Mesenchymal stem cell (in vitro differentiated cells and primary cell): ENCODE measurements around the gene USP5.
A peak's percentile ranks its signal among the peaks of the same experiment; 100 is the strongest.
"Not testable (repeated sequence)": the region's sequence is repeated elsewhere in the genome, so short reads cannot be mapped to it uniquely, and the experiment has no call there.

ENCODE experiments used
- DNase-seq: peaks from one replicate; pipeline ENCODE4 v3.0.0-alpha.2; 2013
- H2AFZ ChIP-seq: one replicate; pipeline ENCODE4 v1.6.1; 2013; ENCODE audit warnings: low read depth, mild to moderate bottlenecking, control low read depth, inconsistent platforms, low read length, moderate library complexity
- H2AK5ac ChIP-seq: 2 replicates; pipeline ENCODE4 v1.6.1; 2013; ENCODE audit warnings: low read length, moderate library complexity, mild to moderate bottlenecking, inconsistent platforms; ENCODE audit not compliant: severe bottlenecking
- H2BK120ac ChIP-seq: one replicate; pipeline ENCODE4 v1.6.1; 2013; ENCODE audit warnings: low read depth, mild to moderate bottlenecking, inconsistent platforms, low read length, moderate library complexity
- H2BK12ac ChIP-seq, 2 experiments: one replicate each; pipeline ENCODE4 v1.6.1; 2013; ENCODE audit warnings: inconsistent platforms in 2 of 2, low read length in 2 of 2, mild to moderate bottlenecking in 2 of 2, moderate library complexity in 2 of 2, control low read depth in 1 of 2
- H2BK15ac ChIP-seq: one replicate; pipeline ENCODE4 v1.6.1; 2013; ENCODE audit warnings: mild to moderate bottlenecking, low read depth, inconsistent platforms; ENCODE audit not compliant: poor library complexity, severe bottlenecking
- H2BK5ac ChIP-seq: 2 replicates; pipeline ENCODE4 v1.6.1; 2013; ENCODE audit warnings: low read depth, mild to moderate bottlenecking, low read length, control low read depth, inconsistent platforms; ENCODE audit not compliant: poor library complexity, severe bottlenecking
- H3K14ac ChIP-seq, 2 experiments: one replicate each; pipeline ENCODE4 v1.6.1; 2013; ENCODE audit warnings: inconsistent platforms in 2 of 2, low read length in 2 of 2, control low read depth in 1 of 2, mild to moderate bottlenecking in 1 of 2, moderate library complexity in 1 of 2
- H3K18ac ChIP-seq, 2 experiments: one replicate each; pipeline ENCODE4 v1.6.1; 2013; ENCODE audit warnings: inconsistent platforms in 2 of 2, low read length in 2 of 2, control low read depth in 1 of 2, low read depth in 1 of 2, mild to moderate bottlenecking in 1 of 2
- H3K23ac ChIP-seq, 2 experiments: one replicate each; pipeline ENCODE4 v1.6.1; 2013; ENCODE audit warnings: inconsistent platforms in 2 of 2, low read length in 2 of 2, mild to moderate bottlenecking in 2 of 2, moderate library complexity in 2 of 2, control low read depth in 1 of 2
- H3K27ac ChIP-seq: 2 replicates; pipeline ENCODE4 v1.5.1; 2013; ENCODE audit warnings: mild to moderate bottlenecking, moderate library complexity, low read length, control low read depth, inconsistent platforms; ENCODE audit not compliant: poor library complexity, severe bottlenecking
- H3K27me3 ChIP-seq, 2 experiments: 2 replicates each; pipeline versions ENCODE4 v1.6.1 to v1.7.0; 2013; ENCODE audit warnings: low read length in 2 of 2, mild to moderate bottlenecking in 2 of 2, moderate library complexity in 2 of 2, control low read depth in 1 of 2, inconsistent platforms in 1 of 2; ENCODE audit not compliant: control insufficient read depth in 1 of 2, insufficient read depth in 1 of 2
- H3K36me3 ChIP-seq, 2 experiments: 2 replicates each; pipeline versions ENCODE4 v1.6.1 to v1.7.0; 2013; ENCODE audit warnings: low read length in 2 of 2, control low read depth in 1 of 2, inconsistent platforms in 1 of 2, low read depth in 1 of 2, mild to moderate bottlenecking in 1 of 2; ENCODE audit not compliant: insufficient read depth in 2 of 2, control insufficient read depth in 1 of 2
- H3K4ac ChIP-seq, 2 experiments: one replicate each; pipeline ENCODE4 v1.6.1; 2013; ENCODE audit warnings: inconsistent platforms in 2 of 2, low read length in 2 of 2, mild to moderate bottlenecking in 2 of 2, moderate library complexity in 2 of 2, control low read depth in 1 of 2, low read depth in 1 of 2
- H3K4me1 ChIP-seq: 2 replicates; pipeline ENCODE4 v1.6.1; 2013; ENCODE audit warnings: low read depth, low read length, control low read depth; ENCODE audit not compliant: control insufficient read depth, insufficient read depth
- H3K4me2 ChIP-seq: 2 replicates; pipeline ENCODE4 v1.6.1; 2013; ENCODE audit warnings: low read length, mild to moderate bottlenecking, inconsistent platforms; ENCODE audit not compliant: poor library complexity, severe bottlenecking
- H3K4me3 ChIP-seq, 2 experiments: 2 replicates each; pipeline versions ENCODE4 v1.5.1 to v1.7.0; 2013; ENCODE audit warnings: low read length in 2 of 2, mild to moderate bottlenecking in 2 of 2, control low read depth in 1 of 2, low read depth in 1 of 2; ENCODE audit not compliant: insufficient read depth in 1 of 2
- H3K79me1 ChIP-seq: replicated peaks from 2 replicates; pipeline ENCODE4 v1.6.1; 2013; ENCODE audit warnings: mild to moderate bottlenecking, control low read depth, low read length, inconsistent platforms; ENCODE audit not compliant: poor library complexity, severe bottlenecking
- H3K9ac ChIP-seq: 2 replicates; pipeline ENCODE4 v1.7.0; 2013; ENCODE audit warnings: mild to moderate bottlenecking, low read length, moderate library complexity
- H3K9me3 ChIP-seq: 2 replicates; pipeline ENCODE4 v1.7.0; 2013; ENCODE audit warnings: mild to moderate bottlenecking, low read length; ENCODE audit not compliant: control insufficient read depth
- H4K8ac ChIP-seq: one replicate; pipeline ENCODE4 v1.6.1; 2013; ENCODE audit warnings: inconsistent platforms, mild to moderate bottlenecking, low read length, moderate library complexity
- H4K91ac ChIP-seq: one replicate; pipeline ENCODE4 v1.6.1; 2013; ENCODE audit warnings: mild to moderate bottlenecking, low read length, inconsistent platforms
- WGBS: methylation state at CpG from one replicate; pipeline ENCODE4 v1.1.7; 2013; ENCODE audit warnings: mixed read lengths; 5-methylcytosine and 5-hydroxymethylcytosine counted together

The USP5 gene

GRCh38 chr12:6872073-6873048, 20.4 kb downstream of the USP5 start:
- Histone ChIP-seq H2BK5ac (peak overlapping the region; percentile 22), H3K4ac (peak overlapping the region; percentile 9 to 81), H3K27ac (peak overlapping the region; percentile 90), H2AFZ (no peak overlapping the region), H3K4me1 (peaks cover 20% of the 10 kb centered on the region), H3K27me3 (no peaks in the 10 kb centered on the region), H4K91ac (peak overlapping the region; percentile 34), H2BK120ac (no peak overlapping the region), H2AK5ac (peak overlapping the region; percentile 39), H3K79me1 (peaks cover 5% of the 10 kb centered on the region), H3K14ac (peak overlapping the region; percentile 62 to 93), H3K4me3 (peak overlapping the region; percentile 86 to 89), H2BK12ac (no peak overlapping the region), H3K9me3 (no peaks in the 10 kb centered on the region), H4K8ac (peak overlapping the region; percentile 28), H3K36me3 (peaks cover 27 to 43% of the 10 kb centered on the region in 2 experiments), H3K23ac (peak overlapping the region in 1 of 2 experiments; percentile 98), H2BK15ac (peak overlapping the region; percentile 53), H3K18ac (peak overlapping the region; percentile 67 to 92), H3K4me2 (peak overlapping the region; percentile 91), H3K9ac (peak overlapping the region; percentile 97)
- 3% methylated on average over 36 of the region's 40 CpGs for WGBS
- peak; percentile 73 for DNase-seq

- Histone ChIP-seq H3K36me3 (peaks cover 27 to 44% of the 10 kb centered on the region in 2 experiments), H3K23ac (peak within 1 kb of the TSS in 1 of 2 experiments; percentile 98), H3K9ac (peak within 1 kb of the TSS; percentile 97), H4K8ac (peak within 1 kb of the TSS; percentile 28), H3K27me3 (no peaks in the 10 kb centered on the region), H2BK120ac (peak within 1 kb of the TSS; percentile 42), H3K27ac (peak within 1 kb of the TSS; percentile 90), H4K91ac (peak within 1 kb of the TSS; percentile 80), H3K18ac (peak within 1 kb of the TSS; percentile 67 to 94), H3K4me2 (peak within 1 kb of the TSS; percentile 91), H2AK5ac (peak within 1 kb of the TSS; percentile 51), H3K14ac (peak within 1 kb of the TSS; percentile 62 to 93), H3K79me1 (peaks cover 7% of the 10 kb centered on the region), H2BK5ac (peak within 1 kb of the TSS; percentile 22), H3K4me3 (peak within 1 kb of the TSS; percentile 86 to 89), H3K4me1 (peaks cover 20% of the 10 kb centered on the region), H2AFZ (peak within 1 kb of the TSS; percentile 73), H2BK12ac (peak within 1 kb of the TSS in 1 of 2 experiments; percentile 87), H3K9me3 (no peaks in the 10 kb centered on the region), H2BK15ac (peak within 1 kb of the TSS; percentile 53), H3K4ac (peak within 1 kb of the TSS; percentile 9 to 81)
- 2% methylated on average over 64 of the region's 66 CpGs for WGBS
- DNase-seq = peak; percentile 96
Measured at GRCh38 chr12:6873094-6874014, 21.4 kb downstream of the USP5 start, which contains the start of gene SPSB2. TSS of gene SPSB2 (minus strand) at chr12:6873303. CDS start at chr12:6872901, 402 bp downstream.

- 87% methylated on average over 8 of the region's 9 CpGs for WGBS
- not testable (repeated sequence) for H3K27me3 ChIP-seq, H4K91ac ChIP-seq, H2BK5ac ChIP-seq, H3K9me3 ChIP-seq, H3K23ac ChIP-seq, H4K8ac ChIP-seq, H2AFZ ChIP-seq, H2BK120ac ChIP-seq, H3K79me1 ChIP-seq, H2BK15ac ChIP-seq, DNase-seq
- Histone ChIP-seq H2BK12ac (peak overlapping the region in 1 of 2 experiments; percentile 6), H3K4me3 (peak overlapping the region; percentile 86 to 89), H3K14ac (peak overlapping the region in 1 of 2 experiments; percentile 83), H3K4ac (peak overlapping the region in 1 of 2 experiments; percentile 78), H3K4me1 (peaks cover 15% of the 10 kb centered on the region), H3K9ac (peak overlapping the region; percentile 97), H3K36me3 (peaks cover 27 to 40% of the 10 kb centered on the region in 2 experiments), H3K18ac (peak overlapping the region in 1 of 2 experiments; percentile 94), H3K4me2 (peak overlapping the region; percentile 25), H2AK5ac (peak overlapping the region; percentile 51), H3K27ac (peak overlapping the region; percentile 69)
Measured at GRCh38 chr12:6874015-6874368, 22.0 kb downstream of the USP5 start.
